ENCODE results near the gene SKAP2. TPM values are rescaled to one million over a fixed set of nuclear protein-coding genes. Genes with fewer than 3 reads are reported as not detected.

SKAP2 gene
- polyA plus RNA-seq, 1 donor (not counting 4 experiments of a cell fraction or from before 2014, with no cell fraction given) = 15.0 TPM

DNA sequence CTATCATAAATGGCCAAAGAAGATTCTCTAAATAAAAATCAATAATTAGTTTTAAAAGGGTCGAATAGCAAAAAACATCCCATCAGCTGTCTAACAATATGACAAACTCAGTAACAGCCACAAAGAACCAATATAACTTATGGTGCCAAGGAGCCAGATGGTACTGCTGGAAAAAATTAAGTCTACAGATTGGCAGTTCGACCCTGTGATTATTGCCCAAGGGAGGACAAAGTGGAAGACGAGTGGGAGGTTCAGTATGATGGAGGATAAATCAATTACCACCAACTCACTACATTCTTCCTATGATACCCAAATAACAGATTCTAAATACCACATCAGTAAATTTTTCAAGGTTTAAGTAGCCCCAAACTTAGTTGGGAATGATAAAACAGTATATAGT, 49.0 kb downstream of the SKAP2 start:
- H3K4me3 ChIP-seq (ENCODE audit: control insufficient read depth in 2 of 3, extremely low read depth in 1 of 3, insufficient read depth in 2 of 3, low read depth in 1 of 3, low read length in 3 of 3) = no peak overlapping the region
- TF ChIP-seq EZH2 (IDR thresholded peaks at IDR 0.05; ENCODE audit: low read length) = no peak
- TF ChIP-seq, protein P1, sequence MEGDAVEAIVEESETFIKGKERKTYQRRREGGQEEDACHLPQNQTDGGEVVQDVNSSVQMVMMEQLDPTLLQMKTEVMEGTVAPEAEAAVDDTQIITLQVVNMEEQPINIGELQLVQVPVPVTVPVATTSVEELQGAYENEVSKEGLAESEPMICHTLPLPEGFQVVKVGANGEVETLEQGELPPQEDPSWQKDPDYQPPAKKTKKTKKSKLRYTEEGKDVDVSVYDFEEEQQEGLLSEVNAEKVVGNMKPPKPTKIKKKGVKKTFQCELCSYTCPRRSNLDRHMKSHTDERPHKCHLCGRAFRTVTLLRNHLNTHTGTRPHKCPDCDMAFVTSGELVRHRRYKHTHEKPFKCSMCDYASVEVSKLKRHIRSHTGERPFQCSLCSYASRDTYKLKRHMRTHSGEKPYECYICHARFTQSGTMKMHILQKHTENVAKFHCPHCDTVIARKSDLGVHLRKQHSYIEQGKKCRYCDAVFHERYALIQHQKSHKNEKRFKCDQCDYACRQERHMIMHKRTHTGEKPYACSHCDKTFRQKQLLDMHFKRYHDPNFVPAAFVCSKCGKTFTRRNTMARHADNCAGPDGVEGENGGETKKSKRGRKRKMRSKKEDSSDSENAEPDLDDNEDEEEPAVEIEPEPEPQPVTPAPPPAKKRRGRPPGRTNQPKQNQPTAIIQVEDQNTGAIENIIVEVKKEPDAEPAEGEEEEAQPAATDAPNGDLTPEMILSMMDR (optimal IDR thresholded peaks at IDR 0.05 in 1 of 3, IDR thresholded peaks at IDR 0.05 in 1 of 3, conservative IDR thresholded peaks at IDR 0.05 in 1 of 3; ENCODE audit: extremely low read depth in 1 of 3, insufficient read depth in 2 of 3, low read length in 3 of 3) = no peak
- no peaks in the 10 kb centered on the region for H3K36me3 ChIP-seq (ENCODE audit: control insufficient read depth in 2 of 2, extremely low read depth in 1 of 2, insufficient read depth in 2 of 2, low read length in 2 of 2)
- no peaks in the 10 kb centered on the region for H3K9me1 ChIP-seq (ENCODE audit: control insufficient read depth, extremely low read depth, insufficient read depth, low read length)
- H3K9ac ChIP-seq (ENCODE audit: control insufficient read depth, extremely low read depth, insufficient read depth, low read length) = no peak overlapping the region
- H3K4me2 ChIP-seq (ENCODE audit: control insufficient read depth, extremely low read depth, insufficient read depth, low read depth, low read length) = no peak overlapping the region
- no peaks in the 10 kb centered on the region for H4K20me1 ChIP-seq (ENCODE audit: control insufficient read depth, extremely low read depth, insufficient read depth, low read length)
- H2AFZ ChIP-seq (ENCODE audit: control insufficient read depth, low read length) = no peak overlapping the region
- H3K9me3 ChIP-seq (ENCODE audit: control insufficient read depth, low read depth, low read length) = no peaks in the 10 kb centered on the region
- DNase-seq (ENCODE audit: low read depth, low spot score) = no peak
- dilution Hi-C loops (cut with MboI; ENCODE audit: extremely low pct_ligation_motif_present, low sequenced_read_pairs) = no loop called here
- peaks cover 3% of the 10 kb centered on the region for H3K79me2 ChIP-seq (ENCODE audit: control insufficient read depth, insufficient read depth, low read length)
- FAIRE-seq = no peak
- H3K27ac ChIP-seq (ENCODE audit: control insufficient read depth, insufficient read depth, low read length) = no peak overlapping the region
- H3K27me3 ChIP-seq (ENCODE audit: control insufficient read depth, extremely low read depth, insufficient read depth, low read length) = no peaks in the 10 kb centered on the region
- no peaks in the 10 kb centered on the region for H3K4me1 ChIP-seq (ENCODE audit: control insufficient read depth, extremely low read depth, insufficient read depth, low read length)

GRCh38 chr7:26813432-26813831, 51.0 kb downstream of the SKAP2 start:
- peaks cover 3% of the 10 kb centered on the region for H3K79me2 ChIP-seq (ENCODE audit: control insufficient read depth, insufficient read depth, low read length)
- no peaks in the 10 kb centered on the region for H4K20me1 ChIP-seq (ENCODE audit: control insufficient read depth, extremely low read depth, insufficient read depth, low read length)
- no peaks in the 10 kb centered on the region for H3K9me3 ChIP-seq (ENCODE audit: control insufficient read depth, low read depth, low read length)
- TF ChIP-seq, protein P1 (optimal IDR thresholded peaks at IDR 0.05 in 1 of 3, IDR thresholded peaks at IDR 0.05 in 1 of 3, conservative IDR thresholded peaks at IDR 0.05 in 1 of 3; ENCODE audit: extremely low read depth in 1 of 3, insufficient read depth in 2 of 3, low read length in 3 of 3) = no peak
- TF ChIP-seq EZH2 (IDR thresholded peaks at IDR 0.05; ENCODE audit: low read length) = no peak
- H3K4me1 ChIP-seq (ENCODE audit: control insufficient read depth, extremely low read depth, insufficient read depth, low read length) = no peaks in the 10 kb centered on the region
- H3K4me3 ChIP-seq (ENCODE audit: control insufficient read depth in 2 of 3, extremely low read depth in 1 of 3, insufficient read depth in 2 of 3, low read depth in 1 of 3, low read length in 3 of 3) = no peak overlapping the region
- no peak overlapping the region for H3K27ac ChIP-seq (ENCODE audit: control insufficient read depth, insufficient read depth, low read length)
- DNase-seq (ENCODE audit: low read depth, low spot score) (no peak), FAIRE-seq (no peak)
- H3K9ac ChIP-seq (ENCODE audit: control insufficient read depth, extremely low read depth, insufficient read depth, low read length) = no peak overlapping the region
- no peaks in the 10 kb centered on the region for H3K36me3 ChIP-seq (ENCODE audit: control insufficient read depth in 2 of 2, extremely low read depth in 1 of 2, insufficient read depth in 2 of 2, low read length in 2 of 2)
- H3K4me2 ChIP-seq (ENCODE audit: control insufficient read depth, extremely low read depth, insufficient read depth, low read depth, low read length) = no peak overlapping the region
- no peak overlapping the region for H2AFZ ChIP-seq (ENCODE audit: control insufficient read depth, low read length)
- no peaks in the 10 kb centered on the region for H3K27me3 ChIP-seq (ENCODE audit: control insufficient read depth, extremely low read depth, insufficient read depth, low read length)
- no peaks in the 10 kb centered on the region for H3K9me1 ChIP-seq (ENCODE audit: control insufficient read depth, extremely low read depth, insufficient read depth, low read length)
- dilution Hi-C loops (cut with MboI; ENCODE audit: extremely low pct_ligation_motif_present, low sequenced_read_pairs) = no loop called here

All from keratinocyte (primary cell).